GM19397 (cell line): Measurements from ENCODE around the gene HHIP.

Experiments
- ATAC-seq: cut with Tn5 transposase; IDR thresholded peaks from one replicate; pipeline ENCODE4 v1.9.1; 2021; ENCODE audit warnings: mild to moderate bottlenecking, moderate library complexity; ENCODE audit not compliant: unreplicated experiment

Gene HHIP, protein sequence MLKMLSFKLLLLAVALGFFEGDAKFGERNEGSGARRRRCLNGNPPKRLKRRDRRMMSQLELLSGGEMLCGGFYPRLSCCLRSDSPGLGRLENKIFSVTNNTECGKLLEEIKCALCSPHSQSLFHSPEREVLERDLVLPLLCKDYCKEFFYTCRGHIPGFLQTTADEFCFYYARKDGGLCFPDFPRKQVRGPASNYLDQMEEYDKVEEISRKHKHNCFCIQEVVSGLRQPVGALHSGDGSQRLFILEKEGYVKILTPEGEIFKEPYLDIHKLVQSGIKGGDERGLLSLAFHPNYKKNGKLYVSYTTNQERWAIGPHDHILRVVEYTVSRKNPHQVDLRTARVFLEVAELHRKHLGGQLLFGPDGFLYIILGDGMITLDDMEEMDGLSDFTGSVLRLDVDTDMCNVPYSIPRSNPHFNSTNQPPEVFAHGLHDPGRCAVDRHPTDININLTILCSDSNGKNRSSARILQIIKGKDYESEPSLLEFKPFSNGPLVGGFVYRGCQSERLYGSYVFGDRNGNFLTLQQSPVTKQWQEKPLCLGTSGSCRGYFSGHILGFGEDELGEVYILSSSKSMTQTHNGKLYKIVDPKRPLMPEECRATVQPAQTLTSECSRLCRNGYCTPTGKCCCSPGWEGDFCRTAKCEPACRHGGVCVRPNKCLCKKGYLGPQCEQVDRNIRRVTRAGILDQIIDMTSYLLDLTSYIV

DNA sequence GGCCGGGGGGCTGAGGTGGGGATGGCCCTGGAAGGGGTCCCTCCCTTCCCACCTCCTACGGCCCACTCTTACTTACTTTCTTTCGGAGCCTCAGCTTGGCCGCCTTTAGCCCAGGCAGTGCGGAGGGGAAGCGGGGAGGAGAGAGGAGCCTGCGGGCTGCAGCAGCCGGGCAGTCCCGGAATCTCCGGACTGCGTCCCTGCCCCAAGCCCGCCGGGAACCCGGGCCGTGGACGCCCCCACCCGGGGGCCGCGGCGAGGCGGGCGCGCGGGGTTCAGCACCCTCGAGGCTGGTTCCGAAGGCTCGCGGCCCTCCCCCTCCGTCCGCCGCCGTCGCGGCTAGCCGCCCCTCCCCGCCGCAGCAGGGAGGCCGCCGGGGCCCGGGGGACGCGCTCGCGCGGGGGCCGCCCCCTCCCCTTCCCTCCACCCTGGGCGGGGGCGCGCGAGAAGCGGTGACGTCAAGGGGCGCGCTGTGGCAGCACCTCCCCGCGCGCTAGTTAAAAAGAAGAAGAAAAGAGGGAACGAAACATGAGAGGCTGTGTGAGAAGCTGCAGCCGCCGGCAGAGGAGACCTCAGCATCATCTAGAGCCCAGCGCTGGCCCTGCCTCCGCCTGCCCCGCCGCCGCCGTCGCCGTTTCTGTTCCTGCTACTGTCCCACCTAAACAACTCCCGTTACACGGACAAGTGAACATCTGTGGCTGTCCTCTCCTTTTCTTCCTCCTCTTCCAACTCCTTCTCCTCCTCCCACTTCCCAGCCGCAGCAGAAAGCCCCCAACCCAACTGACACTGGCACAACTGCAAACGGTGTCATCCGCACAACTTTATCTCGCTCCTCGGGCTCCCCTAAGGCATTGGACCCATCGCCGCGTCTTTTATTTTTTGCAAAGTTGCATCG, at the start of gene HHIP:
HHIP (plus strand) TSS at position 526 of the 892 bp plus-strand sequence. CDS start 520 bp downstream, outside the sequence.
- ATAC-seq: peak; percentile 47

DNA sequence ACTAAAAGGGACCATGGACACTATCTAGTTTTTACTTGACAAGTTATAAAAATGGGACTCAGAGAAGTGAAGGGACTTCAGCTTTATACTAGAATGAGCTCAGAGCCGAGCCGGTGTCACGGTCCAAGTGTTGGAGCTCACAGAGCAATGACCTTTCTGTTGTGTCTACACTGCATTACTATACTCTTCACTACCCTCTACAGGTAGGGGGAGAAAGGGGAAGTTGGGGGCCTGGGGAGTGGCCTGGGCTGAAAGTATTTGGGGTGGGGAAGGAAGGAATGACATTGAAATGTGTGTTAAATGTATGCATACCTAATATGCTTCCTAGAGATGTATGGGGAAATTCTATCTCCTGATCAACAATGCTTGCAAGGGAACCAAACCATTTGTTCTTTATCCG, 48.8 kb upstream of the HHIP start:
- ATAC-seq: no peak

DNA sequence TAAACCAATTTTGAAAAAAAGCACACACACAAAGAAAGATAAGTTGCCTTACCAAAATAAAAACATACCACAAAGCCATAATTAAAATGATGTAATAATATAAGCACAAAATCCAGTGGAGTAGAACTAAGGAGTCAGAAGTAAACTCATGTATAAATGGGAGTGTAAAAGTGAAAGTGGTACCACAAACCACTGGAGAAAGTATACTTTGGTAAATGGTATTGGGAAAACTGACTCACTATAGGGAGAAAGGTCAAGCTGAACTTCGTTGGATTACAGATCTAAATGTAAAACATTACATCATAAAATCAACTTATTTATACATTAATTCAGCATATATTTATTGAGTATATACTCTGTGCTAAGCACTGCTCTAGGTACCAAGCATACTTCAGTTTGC, 46.3 kb upstream of the HHIP start:
- ATAC-seq: no peak

DNA sequence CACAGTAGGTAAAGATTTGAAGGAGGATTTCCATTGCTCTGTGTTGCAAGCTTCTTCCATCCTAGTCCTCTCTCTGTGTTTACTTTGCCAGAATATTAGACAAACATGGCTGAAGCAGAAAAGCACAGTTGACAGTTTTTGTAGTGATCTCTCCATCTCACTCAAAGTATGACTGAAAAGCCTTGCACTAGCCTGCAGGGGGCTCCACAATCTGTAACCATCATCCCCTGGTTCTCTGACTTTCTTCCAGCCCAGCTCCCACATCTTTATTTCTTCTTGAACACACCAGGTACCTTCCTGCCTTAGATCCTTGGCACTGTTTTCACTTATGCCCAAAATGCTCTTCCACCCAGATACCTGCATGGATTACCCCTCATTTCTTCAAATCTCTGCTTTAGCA, 34.1 kb upstream of the HHIP start:
- no peak for ATAC-seq

DNA sequence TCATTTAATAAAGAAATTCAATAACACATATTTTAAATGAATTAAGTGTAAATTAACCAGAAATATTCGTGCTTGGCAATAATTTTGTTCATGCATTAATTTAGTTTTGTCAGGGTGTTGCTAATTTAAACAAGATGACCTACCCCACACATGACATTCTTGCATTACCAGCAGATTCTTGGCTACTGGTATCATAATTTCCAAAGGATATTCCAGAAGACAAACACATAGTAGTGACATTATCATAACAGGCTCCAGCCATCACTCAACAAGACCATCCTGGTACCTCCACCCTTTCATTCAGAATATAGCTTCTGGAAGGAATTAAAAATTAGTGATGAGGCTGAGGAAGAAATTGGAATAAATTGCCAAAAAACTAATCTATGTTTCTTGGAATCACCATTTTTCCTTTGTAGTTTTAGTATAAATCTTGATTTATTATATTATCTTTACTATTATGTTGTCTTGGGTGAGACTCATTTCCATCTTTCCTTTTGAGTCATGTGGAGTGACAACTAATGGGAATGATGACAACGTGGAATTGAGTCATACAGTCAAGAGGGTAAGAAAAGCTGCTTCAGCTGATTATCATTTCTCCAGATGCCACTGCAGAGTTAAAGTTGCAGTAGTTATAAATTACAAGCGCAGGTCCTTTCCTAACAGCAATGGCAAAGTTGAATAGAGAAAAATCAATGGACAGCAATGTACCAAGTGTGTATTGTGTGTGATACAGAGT, 30.9 kb upstream of the HHIP start:
- no peak for ATAC-seq

DNA sequence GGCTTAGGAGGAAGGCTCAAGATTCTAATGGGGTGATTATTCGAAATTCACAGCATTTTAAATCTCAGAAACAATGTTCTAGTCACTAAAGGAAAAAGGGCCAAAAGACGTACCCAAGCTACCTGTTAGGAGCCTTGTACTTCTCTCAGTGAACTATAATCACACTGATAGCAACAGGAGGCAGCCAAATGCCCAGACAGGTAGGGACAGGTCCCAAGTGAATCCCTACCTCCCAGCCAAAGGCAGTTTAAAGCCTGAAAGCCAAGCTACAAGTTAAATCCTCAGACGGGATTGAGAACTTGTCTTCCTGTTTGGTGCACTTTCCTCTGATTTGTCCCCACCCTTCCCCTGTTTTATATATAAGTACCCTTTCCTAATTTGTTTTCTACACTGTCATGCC, 24.3 kb upstream of the HHIP start:
- no peak for ATAC-seq

DNA sequence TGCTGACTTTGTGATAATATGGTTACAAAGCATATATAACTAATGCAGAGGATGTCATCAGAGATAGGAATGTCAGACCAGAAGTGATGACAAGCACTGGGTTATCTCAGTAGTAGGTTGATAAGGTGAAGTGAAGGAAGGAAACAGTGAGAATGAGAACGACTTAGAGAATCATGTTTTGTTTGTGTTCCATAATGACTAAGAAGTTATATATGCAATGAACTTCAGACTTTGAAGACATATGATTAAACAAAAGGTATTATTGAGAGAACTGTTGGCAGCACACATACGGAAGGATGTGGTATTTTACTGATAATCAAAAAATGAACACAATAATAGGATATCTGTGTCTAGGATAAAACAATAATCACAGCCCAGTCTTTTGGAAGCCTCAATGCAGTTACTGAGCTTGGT, 18.3 kb upstream of the HHIP start:
- ATAC-seq: no peak

DNA sequence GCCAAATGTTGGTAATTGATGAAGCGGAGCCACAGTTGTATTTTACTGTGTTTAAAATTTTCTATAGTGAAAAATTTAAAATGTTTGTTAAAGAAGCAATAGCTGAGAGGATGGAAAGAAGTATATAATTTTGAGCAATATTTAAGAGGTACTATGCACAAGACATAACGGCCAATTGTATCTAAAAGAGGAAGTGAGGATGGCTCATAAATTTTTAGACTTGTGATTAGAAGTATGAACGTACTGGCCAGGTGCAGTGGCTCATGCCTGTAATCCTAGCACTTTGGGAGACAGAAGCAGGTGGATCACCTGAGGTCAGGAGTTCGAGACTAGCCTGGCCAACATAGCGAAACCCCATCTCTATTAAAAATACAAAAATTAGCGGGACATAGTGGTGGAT, 12.7 kb upstream of the HHIP start:
- no peak for ATAC-seq

DNA sequence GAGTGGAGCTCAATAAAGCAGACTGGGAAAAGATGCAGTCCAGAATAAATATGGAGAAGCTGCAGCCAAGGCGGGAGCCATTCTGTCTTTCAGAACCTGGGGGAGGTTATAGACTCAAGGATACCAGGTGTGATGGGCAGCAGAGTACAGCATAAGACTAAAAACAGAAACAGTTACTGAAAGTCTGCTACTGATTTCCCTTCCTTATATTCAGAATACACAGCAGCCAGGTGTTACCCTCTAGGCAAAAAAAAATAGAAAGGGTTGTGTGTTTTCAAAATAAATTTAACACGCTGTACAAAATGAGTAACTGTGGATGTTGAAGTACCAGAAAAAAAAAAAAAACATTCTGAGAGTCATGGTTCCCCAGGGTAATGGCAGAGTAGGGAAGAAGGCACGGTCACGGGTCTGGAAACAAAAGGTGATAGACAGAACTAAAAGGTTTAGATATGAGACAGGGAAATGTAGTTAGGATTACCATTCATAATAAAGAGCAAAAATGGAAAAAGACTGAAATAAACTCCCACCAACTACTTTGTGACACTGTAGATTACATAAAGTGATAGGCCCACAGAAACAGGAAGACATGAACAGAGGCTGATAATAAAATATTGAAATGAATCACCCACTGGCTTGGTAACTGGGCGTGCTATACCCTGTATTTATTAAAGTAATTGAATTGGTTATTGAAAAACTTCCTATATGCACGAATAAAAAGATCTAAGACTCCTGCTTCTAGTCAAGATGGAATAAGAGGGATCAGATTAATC, 10.8 kb upstream of the HHIP start:
- peak; percentile 99 for ATAC-seq

DNA sequence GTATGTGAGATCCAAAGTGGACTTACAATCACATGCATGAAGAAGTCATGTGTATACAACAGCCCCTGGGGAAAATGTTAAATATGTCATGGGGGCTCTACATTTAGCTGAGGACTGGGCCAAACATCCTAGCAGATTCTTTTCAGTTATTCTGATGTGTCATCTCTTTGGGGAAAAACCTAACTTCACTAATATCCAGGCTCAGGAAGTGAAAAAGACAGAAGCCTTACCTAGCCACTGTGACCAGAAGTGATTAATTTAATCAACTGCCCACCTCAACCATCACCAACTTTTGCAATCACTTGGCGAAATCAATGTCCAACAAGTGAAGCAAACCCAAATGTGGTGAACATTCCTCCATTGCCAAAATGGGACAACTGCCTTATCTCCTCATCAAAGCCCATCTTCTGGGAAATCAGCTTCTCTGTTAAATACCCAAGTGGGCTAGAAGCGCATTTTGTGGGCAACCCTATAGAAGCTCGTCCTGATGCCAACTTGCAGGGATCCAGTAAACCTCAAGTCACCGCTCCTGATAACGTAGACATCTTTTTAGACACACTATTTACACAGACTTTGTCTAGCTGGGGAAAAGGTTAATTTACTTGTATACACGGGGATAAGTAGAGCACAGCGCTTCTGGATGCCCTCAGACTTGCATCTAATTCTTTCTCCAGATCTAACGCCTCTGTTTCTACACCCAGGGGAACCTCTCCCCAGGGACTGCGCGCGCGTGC, 1.4 kb upstream of the HHIP start:
- no peak for ATAC-seq

DNA sequence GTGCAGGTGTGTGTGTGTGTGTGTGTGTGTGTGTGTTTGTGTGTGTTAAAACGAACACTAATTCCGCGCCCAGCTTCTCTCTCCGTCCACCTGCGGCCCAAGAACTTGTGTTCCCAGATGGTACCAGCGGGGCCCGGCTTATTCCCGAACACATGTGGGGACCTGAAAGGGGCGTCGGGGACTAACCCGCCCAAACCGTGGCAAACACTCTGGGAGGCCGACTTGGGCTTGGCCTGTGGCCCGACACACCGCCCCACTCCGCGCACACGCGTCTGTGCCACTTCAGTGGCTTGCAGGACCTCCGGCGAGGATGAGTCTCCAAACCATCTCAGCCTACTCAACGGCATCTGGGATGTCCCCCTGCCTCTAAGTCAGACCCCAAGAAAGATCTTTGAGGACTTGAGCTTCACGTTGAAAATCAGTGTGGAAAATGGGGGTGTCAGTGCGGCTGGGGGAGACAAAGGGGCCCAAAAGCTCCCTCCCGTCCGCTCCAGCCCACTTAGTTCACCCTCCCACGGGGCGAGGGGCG, 790 bp upstream of the HHIP start:
- ATAC-seq: no peak

DNA sequence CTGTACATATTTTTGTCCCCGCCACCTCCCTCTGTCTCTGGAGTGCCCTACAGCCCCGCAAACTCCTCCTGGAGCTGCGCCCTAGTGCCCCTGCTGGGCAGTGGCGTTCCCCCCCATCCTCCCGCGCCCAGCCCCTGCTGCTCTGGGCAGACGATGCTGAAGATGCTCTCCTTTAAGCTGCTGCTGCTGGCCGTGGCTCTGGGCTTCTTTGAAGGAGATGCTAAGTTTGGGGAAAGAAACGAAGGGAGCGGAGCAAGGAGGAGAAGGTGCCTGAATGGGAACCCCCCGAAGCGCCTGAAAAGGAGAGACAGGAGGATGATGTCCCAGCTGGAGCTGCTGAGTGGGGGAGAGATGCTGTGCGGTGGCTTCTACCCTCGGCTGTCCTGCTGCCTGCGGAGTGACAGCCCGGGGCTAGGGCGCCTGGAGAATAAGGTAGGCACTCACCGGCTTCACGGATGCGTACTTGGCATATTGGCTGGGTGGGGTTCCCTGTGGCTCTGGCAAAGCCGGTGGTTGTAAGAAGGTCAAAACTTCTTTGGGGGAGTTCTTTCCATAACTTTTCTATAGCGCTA, 653 bp downstream of the HHIP start:
- ATAC-seq: peak; percentile 29

DNA sequence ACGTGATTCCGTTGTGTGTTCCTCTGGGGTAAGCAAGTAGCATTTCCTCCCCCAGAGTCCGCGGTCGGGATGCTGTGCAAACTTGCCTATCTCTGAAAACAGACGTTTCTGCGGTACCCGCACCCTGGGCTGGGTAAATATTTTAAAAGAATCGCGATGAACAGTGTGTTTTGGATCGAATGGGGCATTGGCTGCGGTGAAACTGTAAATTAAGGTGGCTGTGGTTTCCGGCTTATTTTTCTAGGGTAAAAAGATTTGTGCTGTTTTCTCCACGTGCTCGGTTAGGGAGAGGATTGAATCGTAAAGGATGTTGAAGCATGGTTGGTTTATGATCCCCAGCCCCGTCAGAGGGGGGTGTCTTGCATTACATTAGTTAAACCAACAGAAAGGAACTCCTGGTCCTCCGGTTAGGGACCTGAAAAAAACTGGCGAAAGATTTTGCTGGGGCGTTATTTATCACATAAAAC, 1.2 kb downstream of the HHIP start:
- no peak for ATAC-seq

DNA sequence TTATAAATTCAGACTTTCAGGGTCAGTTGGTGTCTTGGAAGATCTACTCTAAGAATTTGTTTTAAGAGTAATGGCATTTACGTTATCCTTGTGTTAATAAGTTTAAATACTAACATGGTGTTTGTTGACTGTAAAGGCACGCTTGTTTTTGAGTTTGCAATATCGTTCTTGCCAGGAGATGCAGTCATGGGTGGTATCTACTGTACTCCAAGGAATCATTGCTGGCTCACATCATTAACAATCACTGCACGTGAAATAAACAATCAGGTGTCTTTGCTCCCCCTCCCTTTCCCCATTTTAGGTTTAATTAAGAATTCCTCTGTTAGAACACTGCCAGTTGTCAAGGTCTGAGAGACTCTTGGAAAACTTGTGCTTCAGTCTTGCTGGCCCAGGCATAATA, 1.6 kb downstream of the HHIP start:
- ATAC-seq: no peak

DNA sequence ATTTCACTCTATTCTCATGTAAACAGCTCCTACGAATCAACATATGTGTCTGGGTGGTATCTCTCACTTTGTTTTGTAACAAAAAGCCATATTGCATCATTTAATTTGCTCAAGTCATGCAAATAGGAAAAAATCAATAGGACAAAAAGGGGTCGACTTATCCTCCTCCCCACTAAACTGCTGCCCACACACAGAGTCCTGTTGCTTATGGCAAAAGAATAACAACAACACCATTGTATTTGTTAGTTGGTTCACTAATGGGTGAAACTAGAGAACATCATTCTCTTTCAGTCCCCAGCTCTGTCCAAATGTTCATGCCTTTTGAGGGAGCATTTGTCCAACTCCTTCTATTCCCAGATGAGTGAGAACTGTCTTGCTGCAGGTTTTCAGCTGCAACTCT, 2.1 kb downstream of the HHIP start:
- no peak for ATAC-seq

DNA sequence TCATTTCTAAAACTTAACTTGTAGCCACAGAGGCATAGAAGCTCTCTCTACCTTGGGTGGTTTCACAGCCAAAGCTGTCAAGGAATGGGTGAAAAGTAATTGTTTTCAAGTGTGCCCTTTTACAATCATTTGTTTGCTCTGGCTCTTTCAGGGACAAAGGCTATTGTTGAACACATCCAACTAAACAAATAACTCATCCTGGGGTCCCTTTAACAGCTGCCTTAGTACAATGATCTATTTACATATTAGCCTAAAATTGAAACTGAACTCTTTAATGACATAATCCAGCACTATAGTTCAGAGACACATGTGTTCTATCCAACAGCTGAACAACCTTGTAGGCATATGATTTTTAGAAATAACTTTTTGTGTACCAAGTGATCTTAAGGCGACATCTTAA, 3.7 kb downstream of the HHIP start:
- ATAC-seq: no peak

DNA sequence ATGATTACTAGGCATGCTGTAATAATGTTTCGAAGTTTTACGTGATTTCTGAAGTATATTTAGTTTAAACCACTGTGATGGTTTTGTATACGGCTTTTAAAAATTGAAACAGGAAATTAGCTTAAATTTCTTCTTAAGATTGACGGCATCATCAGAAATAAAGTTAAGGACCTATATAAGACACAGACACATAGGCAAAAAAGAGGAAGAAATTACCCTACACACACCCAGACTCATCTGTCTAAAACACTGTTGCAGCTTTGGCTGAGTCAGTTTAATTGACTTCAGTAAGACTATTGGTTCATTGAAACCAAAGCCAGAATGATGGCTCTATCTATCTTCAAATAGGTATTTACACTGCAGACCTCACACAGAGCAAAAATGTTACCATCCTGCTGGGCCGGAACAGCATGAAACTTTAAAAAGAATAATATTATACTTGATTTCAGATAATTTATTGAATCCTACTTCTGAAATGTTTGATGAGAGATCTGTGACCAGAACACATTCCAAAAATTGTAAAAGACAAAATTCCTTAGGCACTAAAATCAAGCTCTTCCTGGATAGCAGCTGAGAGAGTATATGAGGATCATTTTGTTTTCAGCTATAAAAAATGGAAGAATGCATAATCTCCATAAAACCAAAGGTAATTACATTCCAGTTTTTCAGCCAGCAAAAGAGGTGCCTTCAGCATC, 4.5 kb downstream of the HHIP start:
- ATAC-seq: no peak
